B cell (primary cell): Measurements from ENCODE around the gene MTFMT.

Experiments
- CTCF ChIP-seq: fragments of 200-600 bp; IDR thresholded peaks from one replicate; pipeline ENCODE4 v1.8.0; 2022; ENCODE audit warnings: antibody characterized with exemption, mild to moderate bottlenecking
- EZH2 ChIP-seq: IDR thresholded peaks from 2 replicates; pipeline ENCODE4 v1.6.1; 2012; ENCODE audit warnings: borderline replicate concordance, low read depth, mild to moderate bottlenecking, moderate library complexity, low read length; ENCODE audit not compliant: insufficient read depth, poor library complexity, severe bottlenecking

- no peak for TF ChIP-seq CTCF
- TF ChIP-seq EZH2: no peak
These were observed 50.2 kb downstream of the MTFMT start for GRCh38 chr15:64979252-64979710.
